GM21526 (cell line): ENCODE data around the gene SEMA3E.

Experiments
- ATAC-seq: cut with Tn5 transposase; IDR thresholded peaks from one replicate; pipeline ENCODE4 v1.9.1; 2021; ENCODE audit warnings: moderate library complexity; ENCODE audit not compliant: unreplicated experiment, low FRiP score

SEMA3E gene

GRCh38 chr7:83366629-83367028, 282.3 kb downstream of the SEMA3E start:
- ATAC-seq, result no peak

GRCh38 chr7:83365746-83366145, 283.2 kb downstream of the SEMA3E start:
- ATAC-seq, result no peak

GRCh38 chr7:83362871-83363550, 285.9 kb downstream of the SEMA3E start:
- ATAC-seq, result no peak

GRCh38 chr7:83359108-83359507, 289.8 kb downstream of the SEMA3E start:
- no peak for ATAC-seq

GRCh38 chr7:83355143-83355542, 293.8 kb downstream of the SEMA3E start:
- ATAC-seq, result no peak

GRCh38 chr7:83347945-83348444, 300.9 kb downstream of the SEMA3E start:
- no peak for ATAC-seq

GRCh38 chr7:83339907-83340306, 309.0 kb downstream of the SEMA3E start:
- no peak for ATAC-seq

- ATAC-seq, result no peak
Measured at GRCh38 chr7:83338277-83338950, 310.5 kb downstream of the SEMA3E start.

- no peak for ATAC-seq
Measured at GRCh38 chr7:83337050-83337449, 311.9 kb downstream of the SEMA3E start.

GRCh38 chr7:83326223-83326622, 322.7 kb downstream of the SEMA3E start:
- no peak for ATAC-seq

GRCh38 chr7:83325083-83325482, 323.9 kb downstream of the SEMA3E start:
- no peak for ATAC-seq

GRCh38 chr7:83324596-83324995, 324.3 kb downstream of the SEMA3E start:
- no peak for ATAC-seq

GRCh38 chr7:83321011-83321410, 327.9 kb downstream of the SEMA3E start:
- ATAC-seq, result no peak

- ATAC-seq, result no peak
Measured at GRCh38 chr7:83313931-83314330, 335.0 kb downstream of the SEMA3E start.
